Duodenal mucosa (tissue), 2 donors: Measurements from ENCODE around the gene CEP170B.

ENCODE experiments used
- H3K27ac ChIP-seq: one replicate; pipeline ENCODE4 v1.7.0; 2013; ENCODE audit warnings: low read depth, low read length
- H3K27me3 ChIP-seq, 2 donors: one replicate each; pipeline ENCODE4 v1.7.0; 2013; ENCODE audit warnings: low read length in 2 of 2, control low read depth in 1 of 2; ENCODE audit not compliant: insufficient read depth in 2 of 2, control insufficient read depth in 1 of 2
- H3K36me3 ChIP-seq, 2 donors: one replicate each; pipeline ENCODE4 v1.7.0; 2013; ENCODE audit warnings: low read length in 2 of 2, control low read depth in 1 of 2; ENCODE audit not compliant: insufficient read depth in 2 of 2, control insufficient read depth in 1 of 2
- H3K4me1 ChIP-seq, 2 donors: one replicate each; pipeline ENCODE4 v1.7.0; 2013; ENCODE audit warnings: low read length in 2 of 2, control low read depth in 1 of 2; ENCODE audit not compliant: insufficient read depth in 2 of 2, control insufficient read depth in 1 of 2
- H3K4me3 ChIP-seq, 2 donors: one replicate each; pipeline ENCODE4 v1.7.0; 2013; ENCODE audit warnings: low read length in 2 of 2, low read depth in 1 of 2
- H3K9ac ChIP-seq, 2 donors: one replicate each; pipeline ENCODE4 v1.7.0; 2013; ENCODE audit warnings: low read length in 2 of 2, low read depth in 1 of 2
- H3K9me3 ChIP-seq, 2 donors: one replicate each; pipeline ENCODE4 v1.7.0; 2013; ENCODE audit warnings: low read length in 2 of 2, control low read depth in 1 of 2; ENCODE audit not compliant: control insufficient read depth in 1 of 2

Gene CEP170B

DNA sequence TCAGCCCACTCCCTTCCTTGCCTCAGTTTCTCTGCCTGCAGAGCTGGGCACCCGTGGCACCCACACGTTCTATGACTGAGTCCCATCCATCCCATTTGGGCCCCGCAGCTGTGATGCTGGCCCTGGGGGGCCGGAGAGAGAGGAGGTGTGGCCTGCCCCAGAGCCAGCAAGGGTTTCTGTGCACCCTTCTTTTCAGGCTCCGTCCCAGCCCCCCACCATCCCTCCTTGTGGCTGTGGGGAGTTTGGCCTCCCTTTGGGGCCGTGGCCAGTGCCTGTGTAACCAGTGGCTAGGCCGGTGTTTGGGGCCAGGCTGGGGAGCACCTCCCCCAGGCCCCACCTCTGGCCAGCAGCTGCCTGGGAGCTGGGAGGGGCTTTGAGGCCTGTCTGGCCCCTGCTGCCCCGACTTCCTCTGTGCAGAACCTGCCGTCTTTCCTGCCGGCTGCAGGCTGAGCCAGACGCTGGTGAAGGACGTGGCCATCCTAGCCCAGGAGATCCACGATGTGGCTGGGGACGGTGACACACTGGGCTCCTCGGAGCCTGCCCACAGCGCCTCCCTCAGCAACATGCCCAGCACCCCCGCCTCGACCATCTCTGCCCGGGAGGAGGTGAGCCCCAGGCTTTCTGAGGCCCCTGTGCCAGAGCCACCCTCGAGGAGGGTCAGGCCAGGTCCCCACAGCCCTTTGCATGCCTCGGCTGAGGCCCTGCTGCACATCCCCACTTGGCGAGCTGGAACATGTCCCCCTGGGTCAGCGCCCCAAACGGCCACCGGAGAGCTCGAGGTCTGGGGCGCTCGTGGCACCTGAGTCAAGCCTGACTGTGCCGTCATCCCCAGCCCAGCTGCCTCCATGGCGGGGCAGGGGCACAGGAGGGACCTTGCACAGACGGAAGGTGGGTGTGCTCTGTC, 27.7 kb downstream of the CEP170B start:
- peaks cover 19 to 33% of the 10 kb centered on the region in 2 donors for H3K4me1 ChIP-seq
- no peak overlapping the region for H3K9ac ChIP-seq
- H3K36me3 ChIP-seq = peaks cover 0 to 16% of the 10 kb centered on the region in 2 donors
- no peaks in the 10 kb centered on the region for H3K9me3 ChIP-seq
- no peaks in the 10 kb centered on the region for H3K27me3 ChIP-seq
- no peak overlapping the region for H3K4me3 ChIP-seq
- no peak overlapping the region for H3K27ac ChIP-seq

DNA sequence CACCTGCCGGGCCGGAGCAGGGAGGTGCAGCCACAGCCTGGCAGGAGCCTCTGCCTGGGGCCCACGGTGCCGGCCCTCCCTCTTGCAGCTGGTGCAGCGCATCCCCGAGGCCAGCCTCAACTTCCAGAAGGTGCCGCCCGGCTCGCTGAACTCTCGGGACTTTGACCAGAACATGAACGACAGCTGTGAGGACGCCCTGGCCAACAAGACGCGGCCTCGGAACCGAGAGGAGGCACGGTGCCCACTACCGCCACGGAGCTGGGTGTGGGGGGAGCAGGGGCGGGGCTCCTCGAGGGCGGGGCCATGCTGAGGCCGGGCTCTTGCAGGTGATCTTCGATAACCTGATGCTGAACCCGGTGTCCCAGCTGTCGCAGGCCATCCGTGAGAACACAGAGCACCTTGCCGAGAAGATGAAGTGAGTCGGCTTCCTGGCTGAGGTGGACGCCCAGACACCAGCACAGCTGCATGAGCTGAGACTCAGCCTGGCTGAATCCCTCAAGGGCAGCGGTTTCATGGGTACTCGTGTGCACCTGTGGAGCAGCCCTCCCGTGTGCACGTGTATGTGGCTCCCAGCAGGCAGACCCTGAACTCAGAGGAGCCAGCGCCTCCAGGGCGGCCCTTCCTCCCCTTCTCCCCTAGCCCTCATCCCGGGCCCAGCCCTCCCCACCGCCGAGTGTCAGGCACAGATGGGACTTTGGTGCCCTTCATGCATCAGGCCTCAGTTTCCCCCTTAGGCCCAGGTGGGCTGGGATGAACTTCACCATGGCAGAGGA, 28.6 kb downstream of the CEP170B start:
- H3K4me1 ChIP-seq = peaks cover 19 to 33% of the 10 kb centered on the region in 2 donors
- H3K27ac ChIP-seq = no peak overlapping the region
- H3K9ac ChIP-seq = no peak overlapping the region
- H3K9me3 ChIP-seq = no peaks in the 10 kb centered on the region
- no peaks in the 10 kb centered on the region for H3K27me3 ChIP-seq
- no peak overlapping the region for H3K4me3 ChIP-seq
- H3K36me3 ChIP-seq = peaks cover 0 to 9% of the 10 kb centered on the region in 2 donors

DNA sequence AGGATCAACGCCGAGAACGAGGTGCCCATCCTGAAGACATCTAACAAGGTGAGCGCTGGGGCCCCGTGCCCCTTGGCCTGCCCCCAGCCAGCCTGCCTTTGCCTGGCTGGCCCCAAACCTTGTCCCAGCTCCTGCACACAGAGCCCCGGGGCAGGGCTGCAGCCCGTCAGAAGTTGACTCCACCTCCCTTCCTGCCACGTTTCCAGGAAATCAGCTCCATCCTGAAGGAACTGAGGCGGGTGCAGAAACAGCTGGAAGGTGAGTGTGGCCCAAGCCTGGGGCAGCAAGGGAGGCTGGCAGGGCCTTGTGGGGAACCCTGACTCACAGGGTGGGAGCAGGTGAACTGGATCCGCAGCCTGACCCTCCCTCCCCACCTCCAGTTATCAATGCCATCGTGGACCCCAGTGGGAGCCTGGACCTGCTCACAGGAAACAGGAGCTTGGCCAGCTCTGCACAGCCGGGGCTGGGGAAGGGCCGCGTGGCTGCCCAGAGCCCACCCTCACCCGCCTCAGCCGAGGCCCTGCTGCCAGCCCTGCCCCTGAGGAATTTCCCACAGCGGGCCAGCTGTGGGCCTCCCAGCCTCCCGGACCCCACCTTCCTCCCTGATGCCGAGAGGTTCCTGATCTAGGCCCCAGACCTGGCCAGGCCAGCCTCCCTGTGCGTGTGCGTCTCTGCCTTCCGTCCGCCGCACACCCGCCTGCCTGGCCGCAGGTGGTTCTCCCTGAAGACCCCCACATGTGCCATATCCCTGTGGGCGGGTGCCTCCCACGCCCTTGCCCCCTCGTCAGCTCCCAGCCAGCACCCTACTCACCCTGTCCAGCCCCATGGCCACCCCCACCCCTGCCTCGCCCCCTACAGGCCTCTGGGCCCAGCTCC, 29.5 kb downstream of the CEP170B start:
- no peaks in the 10 kb centered on the region for H3K9me3 ChIP-seq
- no peaks in the 10 kb centered on the region for H3K27me3 ChIP-seq
- no peak overlapping the region for H3K27ac ChIP-seq
- no peak overlapping the region for H3K9ac ChIP-seq
- peaks cover 19 to 33% of the 10 kb centered on the region in 2 donors for H3K4me1 ChIP-seq
- H3K4me3 ChIP-seq = no peak overlapping the region
- peaks cover 0 to 8% of the 10 kb centered on the region in 2 donors for H3K36me3 ChIP-seq

DNA sequence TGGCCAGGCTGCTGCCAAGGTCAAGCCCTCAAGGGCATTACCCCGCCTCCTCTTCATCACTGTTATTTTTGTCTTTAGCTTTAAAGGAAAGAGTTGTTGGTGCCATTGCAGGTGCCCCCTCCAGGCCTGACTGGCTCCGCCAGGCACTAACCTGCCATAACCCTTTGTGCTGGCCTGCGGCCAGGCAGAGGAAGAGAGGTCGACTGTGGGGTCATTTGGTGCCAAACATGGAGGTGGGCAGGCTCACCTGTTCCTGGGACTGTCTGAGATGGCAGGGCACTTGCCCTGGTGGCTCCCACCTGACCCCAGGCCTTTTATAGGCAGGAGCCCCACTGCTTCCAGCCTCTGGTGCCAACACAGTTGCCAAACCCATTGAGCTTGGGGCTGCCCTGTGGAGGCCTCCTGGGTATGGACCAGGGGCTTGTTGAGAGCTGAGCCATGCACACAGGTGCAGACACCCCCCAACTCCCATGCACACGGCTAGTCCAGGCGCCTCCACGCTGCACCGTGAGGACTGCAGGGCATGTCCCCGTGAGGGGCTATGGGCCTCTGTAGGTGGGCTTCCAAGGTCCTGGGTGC, 30.2 kb downstream of the CEP170B start:
- Histone ChIP-seq H3K4me1 (peaks cover 19 to 33% of the 10 kb centered on the region in 2 donors), H3K9me3 (no peaks in the 10 kb centered on the region), H3K36me3 (peaks cover 0 to 8% of the 10 kb centered on the region in 2 donors), H3K9ac (no peak overlapping the region), H3K4me3 (no peak overlapping the region), H3K27ac (no peak overlapping the region), H3K27me3 (no peaks in the 10 kb centered on the region)

DNA sequence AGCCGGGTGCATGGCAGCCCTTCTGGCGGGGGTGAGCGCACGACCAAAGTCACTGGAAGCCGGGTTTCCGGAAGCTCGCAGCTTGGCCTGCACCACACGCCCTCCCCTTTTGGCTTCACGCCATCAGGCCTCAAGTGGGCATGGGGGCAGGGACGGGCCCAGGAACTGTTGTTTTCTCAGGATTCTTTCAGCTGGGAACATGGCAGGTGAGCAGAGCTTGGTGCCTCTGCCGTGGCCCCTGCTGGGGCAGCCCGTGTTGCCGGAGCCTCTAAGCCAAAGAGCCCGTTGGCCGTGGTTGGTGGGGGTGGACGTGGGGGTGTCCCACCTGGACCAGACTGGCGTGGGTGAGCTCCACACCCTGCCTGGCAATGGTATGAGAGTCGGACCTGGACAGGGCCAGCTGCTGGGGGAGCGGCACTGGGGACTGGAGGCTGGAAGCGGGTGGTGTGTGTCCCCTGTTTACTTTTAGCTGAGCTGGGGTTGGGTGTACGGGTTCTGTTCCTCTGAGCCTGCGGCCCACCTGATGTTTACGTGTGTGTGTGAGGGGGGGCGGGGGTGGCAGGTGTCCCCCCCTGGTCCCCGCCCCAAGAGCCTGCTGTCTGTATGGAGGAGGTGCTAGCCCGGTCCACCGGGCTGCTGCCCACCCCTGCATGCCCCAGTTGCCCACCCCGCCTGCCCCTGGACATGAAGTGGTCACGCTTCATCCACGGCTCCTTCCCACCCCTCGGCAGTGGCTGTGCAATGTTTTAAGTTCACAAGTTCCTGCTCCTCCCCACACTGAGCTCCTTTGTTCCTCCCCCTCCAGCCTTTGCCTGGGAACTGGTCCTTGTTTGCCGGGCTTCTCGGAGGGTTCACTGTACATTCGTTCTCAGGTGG, 31.0 kb downstream of the CEP170B start:
- Histone ChIP-seq H3K9me3 (no peaks in the 10 kb centered on the region), H3K4me1 (peaks cover 19 to 33% of the 10 kb centered on the region in 2 donors), H3K9ac (no peak overlapping the region), H3K27ac (no peak overlapping the region), H3K4me3 (no peak overlapping the region), H3K27me3 (no peaks in the 10 kb centered on the region), H3K36me3 (peaks cover 0 to 8% of the 10 kb centered on the region in 2 donors)

DNA sequence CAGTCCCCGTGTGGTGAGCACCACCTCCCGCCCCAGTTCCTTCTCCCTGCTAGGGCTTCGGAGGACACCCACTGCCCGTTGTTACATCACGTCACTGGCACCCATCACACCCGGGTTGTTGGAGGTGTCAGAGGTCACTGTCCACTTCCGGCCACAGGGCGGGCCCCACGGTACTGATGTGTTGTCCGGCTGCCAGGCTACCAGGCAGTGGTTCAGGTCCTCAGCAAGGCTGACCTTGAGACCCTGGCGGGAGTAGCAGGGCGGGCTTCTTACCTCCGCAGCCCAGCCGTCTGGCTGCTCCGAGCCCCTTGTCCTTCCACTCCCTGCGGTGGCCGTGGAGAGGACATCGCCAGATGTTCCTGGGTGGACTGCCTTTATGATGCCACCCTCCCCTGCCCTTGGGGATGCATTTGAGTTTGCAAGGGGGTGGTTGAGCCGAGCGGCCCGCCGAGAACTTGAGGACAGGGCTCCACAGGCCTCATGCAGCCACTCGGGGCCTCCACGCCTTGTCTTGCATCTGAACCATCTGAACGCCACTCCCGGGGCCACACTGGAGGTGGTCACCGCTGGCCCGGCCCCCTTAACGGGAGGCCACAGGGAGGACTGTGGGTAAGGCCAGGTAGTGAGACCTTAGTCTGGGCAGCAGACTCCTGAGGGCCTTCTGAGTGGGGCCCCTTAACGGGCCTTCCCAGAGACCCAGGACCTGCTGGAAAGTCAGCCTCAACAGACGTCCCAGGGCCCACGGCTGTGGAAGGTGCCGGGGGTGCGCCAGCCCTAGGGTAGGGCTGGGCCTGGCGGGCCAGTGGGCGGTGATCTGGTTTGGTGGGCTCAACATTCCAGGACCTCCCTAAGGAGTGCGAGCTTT, 32.5 kb downstream of the CEP170B start:
- Histone ChIP-seq H3K4me3 (no peak overlapping the region), H3K36me3 (peaks cover 0 to 8% of the 10 kb centered on the region in 2 donors), H3K27ac (no peak overlapping the region)

DNA sequence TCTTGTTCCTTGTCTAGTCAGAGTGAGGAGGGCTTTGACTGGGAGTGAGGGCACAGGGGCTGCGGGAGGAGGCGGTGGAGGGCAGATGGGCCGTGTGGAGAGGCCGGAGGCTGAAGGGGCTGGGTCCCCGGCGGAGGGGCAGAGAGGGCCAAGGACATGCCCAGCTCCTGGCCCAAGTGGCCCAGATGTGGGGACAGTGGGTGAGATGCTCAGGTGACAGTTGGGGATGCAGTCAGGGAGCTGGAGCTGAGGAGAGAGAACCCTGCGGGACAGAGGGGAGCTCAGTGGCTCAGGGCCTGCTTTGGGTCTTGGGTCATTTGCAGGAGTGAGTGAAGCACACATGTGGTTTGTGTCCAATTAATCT, 33.1 kb downstream of the CEP170B start:
- H3K4me3 ChIP-seq = no peak overlapping the region
- H3K4me1 ChIP-seq = peaks cover 19 to 29% of the 10 kb centered on the region in 2 donors
- H3K9me3 ChIP-seq = no peaks in the 10 kb centered on the region
- peaks cover 0 to under 1% of the 10 kb centered on the region in 2 donors for H3K27me3 ChIP-seq
- H3K9ac ChIP-seq = no peak overlapping the region
- H3K27ac ChIP-seq = no peak overlapping the region
- H3K36me3 ChIP-seq = peaks cover 0 to 8% of the 10 kb centered on the region in 2 donors

More for the DNA sequence above, 32.5 kb downstream of the CEP170B start:
- Histone ChIP-seq H3K27me3 (no peaks in the 10 kb centered on the region), H3K9me3 (no peaks in the 10 kb centered on the region), H3K9ac (no peak overlapping the region), H3K4me1 (peaks cover 19 to 33% of the 10 kb centered on the region in 2 donors)

DNA sequence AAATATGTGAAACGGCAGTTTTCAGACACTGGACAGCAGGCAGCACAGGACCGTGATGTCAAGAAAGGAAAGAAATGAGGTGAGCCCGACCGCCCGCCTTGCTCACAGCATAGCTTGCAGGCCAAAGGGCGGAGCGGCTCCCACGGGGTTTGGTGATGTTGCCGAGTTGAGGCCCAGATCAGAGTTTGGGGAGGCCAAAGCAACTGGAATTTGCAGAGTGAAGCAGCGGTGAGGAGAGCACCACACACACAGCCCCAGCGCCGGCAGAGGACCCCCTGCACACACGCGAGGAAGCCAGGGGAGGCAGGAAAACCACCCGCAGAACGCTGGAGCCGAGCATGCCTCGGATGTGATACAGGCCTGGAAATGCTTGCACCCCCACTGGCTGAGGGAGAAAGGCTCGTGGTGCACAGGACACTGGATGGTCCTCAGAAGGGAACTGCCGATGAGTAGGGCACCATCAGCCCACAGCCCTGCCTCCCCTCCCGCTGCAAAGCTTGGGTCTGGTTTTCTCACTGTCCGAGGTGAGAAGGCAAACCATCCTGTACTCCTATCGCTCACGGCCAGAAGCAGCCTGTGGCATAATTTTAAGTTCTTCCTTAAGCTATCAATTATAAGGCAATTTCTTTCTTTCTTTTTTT, 33.9 kb downstream of the CEP170B start:
- Histone ChIP-seq H3K36me3 (peaks cover 0 to 6% of the 10 kb centered on the region in 2 donors), H3K4me1 (peaks cover 13 to 21% of the 10 kb centered on the region in 2 donors), H3K4me3 (no peak overlapping the region), H3K27ac (no peak overlapping the region), H3K27me3 (peaks cover 0 to 8% of the 10 kb centered on the region in 2 donors), H3K9ac (no peak overlapping the region), H3K9me3 (no peaks in the 10 kb centered on the region)
